SK-N-SH treated with all-trans-retinoic acid at 6 μM for 48 hours (cell line): ENCODE data around the gene PIBF1.

Source experiments
- ARNTL ChIP-seq: fragments of 450-650 bp; formaldehyde crosslinking; IDR thresholded peaks from 2 replicates; pipeline ENCODE4 v1.5.0; 2020; ENCODE audit warnings: low read depth, mild to moderate bottlenecking, moderate library complexity, borderline replicate concordance
- CREB5 ChIP-seq: fragments of 250-450 bp; sonication (Bioruptor Pico); IDR thresholded peaks from 2 replicates; pipeline ENCODE4 v1.5.1; 2020; ENCODE audit warnings: low read depth, mild to moderate bottlenecking, moderate library complexity
- CSRNP3 ChIP-seq: fragments of 250-450 bp; sonication (Bioruptor Pico); IDR thresholded peaks from 2 replicates; pipeline ENCODE4 v1.5.1; 2021; ENCODE audit warnings: mild to moderate bottlenecking, moderate library complexity
- GLIS3 ChIP-seq: fragments of 250-450 bp; sonication (Bioruptor Pico); IDR thresholded peaks from 2 replicates; pipeline ENCODE4 v1.5.0; 2020; ENCODE audit warnings: mild to moderate bottlenecking, moderate library complexity
- PATZ1 ChIP-seq: fragments of 250-450 bp; sonication (Bioruptor Pico); IDR thresholded peaks from 2 replicates; pipeline ENCODE4 v1.8.0; 2020; ENCODE audit warnings: mild to moderate bottlenecking, moderate library complexity, borderline replicate concordance
- PPARA ChIP-seq: fragments of 250-450 bp; sonication (Bioruptor Pico); IDR thresholded peaks from 2 replicates; pipeline ENCODE4 v1.5.0; 2020; ENCODE audit warnings: mild to moderate bottlenecking, borderline replicate concordance
- TCF4 ChIP-seq: fragments of 250-450 bp; sonication (Bioruptor Pico); IDR thresholded peaks from 2 replicates; pipeline ENCODE4 v1.8.0; 2021; ENCODE audit warnings: mild to moderate bottlenecking, moderate library complexity, borderline replicate concordance
- ZNF565 ChIP-seq: fragments of 450-650 bp; formaldehyde crosslinking; conservative IDR thresholded peaks from 2 replicates; pipeline ENCODE4 v1.5.0; 2020; ENCODE audit warnings: low read depth, mild to moderate bottlenecking, moderate library complexity

GRCh38 chr13:73057284-73058063 lies 275.5 kb downstream of the PIBF1 start:
- TF ChIP-seq GLIS3: no peak
- no peak for TF ChIP-seq PATZ1 (CRISPR knock-in tag)
- no peak for TF ChIP-seq PPARA (CRISPR knock-in tag)
- TF ChIP-seq TCF4 (CRISPR knock-in tag): no peak
- TF ChIP-seq CREB5 (CRISPR knock-in tag): no peak
- TF ChIP-seq CSRNP3: no peak
- no peak for TF ChIP-seq ARNTL
- TF ChIP-seq ZNF565 (CRISPR knock-in tag): no peak
